ENCODE data around the gene MRPS35.

GRCh38 chr12:27801630-27802029, 91.0 kb downstream of the MRPS35 start:
- TF ChIP-seq, protein P1, sequence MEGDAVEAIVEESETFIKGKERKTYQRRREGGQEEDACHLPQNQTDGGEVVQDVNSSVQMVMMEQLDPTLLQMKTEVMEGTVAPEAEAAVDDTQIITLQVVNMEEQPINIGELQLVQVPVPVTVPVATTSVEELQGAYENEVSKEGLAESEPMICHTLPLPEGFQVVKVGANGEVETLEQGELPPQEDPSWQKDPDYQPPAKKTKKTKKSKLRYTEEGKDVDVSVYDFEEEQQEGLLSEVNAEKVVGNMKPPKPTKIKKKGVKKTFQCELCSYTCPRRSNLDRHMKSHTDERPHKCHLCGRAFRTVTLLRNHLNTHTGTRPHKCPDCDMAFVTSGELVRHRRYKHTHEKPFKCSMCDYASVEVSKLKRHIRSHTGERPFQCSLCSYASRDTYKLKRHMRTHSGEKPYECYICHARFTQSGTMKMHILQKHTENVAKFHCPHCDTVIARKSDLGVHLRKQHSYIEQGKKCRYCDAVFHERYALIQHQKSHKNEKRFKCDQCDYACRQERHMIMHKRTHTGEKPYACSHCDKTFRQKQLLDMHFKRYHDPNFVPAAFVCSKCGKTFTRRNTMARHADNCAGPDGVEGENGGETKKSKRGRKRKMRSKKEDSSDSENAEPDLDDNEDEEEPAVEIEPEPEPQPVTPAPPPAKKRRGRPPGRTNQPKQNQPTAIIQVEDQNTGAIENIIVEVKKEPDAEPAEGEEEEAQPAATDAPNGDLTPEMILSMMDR (IDR thresholded peaks at IDR 0.05) = no peak
- TF ChIP-seq POLR2A (IDR thresholded peaks at IDR 0.05) = no peak
